Liver (tissue), 9 donors: Measurements from ENCODE around the gene NEK8. TPM values are rescaled to one million over a fixed set of nuclear protein-coding genes. Genes with fewer than 3 reads are reported as not detected.

ENCODE experiments used
- DNase-seq: peaks from one replicate; pipeline ENCODE4 v3.0.0-alpha.2; 2017; ENCODE audit warnings: low spot score
- H3K27ac ChIP-seq, 2 donors: one replicate each; pipeline ENCODE4 v1.7.0; 2013; ENCODE audit warnings: inconsistent platforms in 2 of 2, low read length in 2 of 2, control low read depth in 1 of 2, low read depth in 1 of 2, mild to moderate bottlenecking in 1 of 2
- H3K27me3 ChIP-seq, 4 donors: one replicate each; pipeline versions ENCODE4 v1.6.1 to v1.7.0; 2013; ENCODE audit warnings: low read length in 3 of 4, inconsistent platforms in 1 of 4, mild to moderate bottlenecking in 1 of 4, moderate library complexity in 1 of 4; ENCODE audit not compliant: control insufficient read depth in 4 of 4, insufficient read depth in 4 of 4
- H3K36me3 ChIP-seq, 4 donors: one replicate each; pipeline versions ENCODE4 v1.6.1 to v1.7.0; 2013; ENCODE audit warnings: low read length in 3 of 4, mild to moderate bottlenecking in 3 of 4, low read depth in 1 of 4, moderate library complexity in 1 of 4; ENCODE audit not compliant: control insufficient read depth in 4 of 4, insufficient read depth in 3 of 4
- H3K4me1 ChIP-seq, 4 donors: one replicate each; pipeline versions ENCODE4 v1.6.1 to v1.7.0; 2013; ENCODE audit warnings: low read length in 3 of 4, mild to moderate bottlenecking in 3 of 4, moderate library complexity in 1 of 4; ENCODE audit not compliant: control insufficient read depth in 4 of 4, insufficient read depth in 4 of 4
- H3K4me3 ChIP-seq, 3 donors: one replicate each; pipeline versions ENCODE4 v1.6.1 to v1.7.0; 2013; ENCODE audit warnings: low read length in 3 of 3, control low read depth in 1 of 3, low read depth in 1 of 3, mild to moderate bottlenecking in 1 of 3
- H3K9ac ChIP-seq, 2 donors: one replicate each; pipeline ENCODE4 v1.7.0; 2013; ENCODE audit warnings: low read length in 2 of 2, mild to moderate bottlenecking in 2 of 2, moderate library complexity in 2 of 2, control low read depth in 1 of 2, low read depth in 1 of 2
- H3K9me3 ChIP-seq, 4 donors: one replicate each; pipeline versions ENCODE4 v1.6.1 to v1.7.0; 2013; ENCODE audit warnings: low read length in 3 of 4; ENCODE audit not compliant: control insufficient read depth in 4 of 4
- EGR1 ChIP-seq, 2 donors: IDR thresholded peaks; 2 replicates each; pipeline ENCODE4 v1.6.1; 2016 to 2018; ENCODE audit warnings: antibody characterized with exemption in 2 of 2, low read depth in 2 of 2
- FOXA1 ChIP-seq: IDR thresholded peaks from 2 replicates; pipeline ENCODE4 v1.6.1; 2016; ENCODE audit warnings: antibody characterized with exemption
- FOXA2 ChIP-seq: IDR thresholded peaks from 2 replicates; pipeline ENCODE4 v1.6.1; 2016; ENCODE audit warnings: antibody characterized with exemption
- GABPA ChIP-seq, 2 donors: IDR thresholded peaks in 1 of 2; conservative IDR thresholded peaks in 1 of 2; 2 replicates each; pipeline ENCODE4 v1.6.1; 2016; ENCODE audit warnings: antibody characterized with exemption in 2 of 2, mild to moderate bottlenecking in 1 of 2, moderate library complexity in 1 of 2
- HNF4A ChIP-seq, 2 donors: conservative IDR thresholded peaks; 2 replicates each; pipeline ENCODE4 v1.6.1; 2016; ENCODE audit warnings: antibody characterized with exemption in 2 of 2, mild to moderate bottlenecking in 2 of 2
- HNF4G ChIP-seq: IDR thresholded peaks from 2 replicates; pipeline ENCODE4 v1.6.1; 2016; ENCODE audit warnings: antibody characterized with exemption
- JUND ChIP-seq, 2 donors: IDR thresholded peaks; 2 replicates each; pipeline ENCODE4 v1.6.1; 2016; ENCODE audit warnings: antibody characterized with exemption in 2 of 2
- NR2F2 ChIP-seq: IDR thresholded peaks from 2 replicates; pipeline ENCODE4 v1.6.1; 2016; ENCODE audit warnings: antibody characterized with exemption
- RAD21 ChIP-seq, 2 donors: IDR thresholded peaks; 2 replicates each; pipeline ENCODE4 v1.6.1; 2016; ENCODE audit warnings: antibody characterized with exemption in 2 of 2, mild to moderate bottlenecking in 2 of 2
- RXRA ChIP-seq, 2 donors: IDR thresholded peaks; 2 replicates each; pipeline ENCODE4 v1.6.1; 2017 to 2018; ENCODE audit warnings: antibody characterized with exemption in 2 of 2, mild to moderate bottlenecking in 1 of 2
- SP1 ChIP-seq: IDR thresholded peaks from 2 replicates; pipeline ENCODE4 v1.6.1; 2018; ENCODE audit warnings: antibody characterized with exemption, mild to moderate bottlenecking
- TAF1 ChIP-seq: conservative IDR thresholded peaks from 2 replicates; pipeline ENCODE4 v1.6.1; 2016; ENCODE audit warnings: antibody characterized with exemption, mild to moderate bottlenecking
- WGBS: extraction: QIAGEN DNeasy Blood & Tissue Kit; methylation state at CpG from one replicate; pipeline ENCODE4 v1.1.7; 2013; 5-methylcytosine and 5-hydroxymethylcytosine counted together
- polyA plus RNA-seq, 2 donors: library from polyadenylated mRNA; stranded (reverse) in 1 of 2; unstranded in 1 of 2; fragments of 200-250 nt in 1 of 2; fragments of >200 nt in 1 of 2; fragmentation: Nextera tagmentation in 1 of 2; extraction: Ambion mirVana in 1 of 2; gene quantifications; one replicate each; pipeline versions ENCODE4 v1.2.1 to v1.2.3, GENCODE V29; 2013 to 2015
- total RNA-seq, 2 donors: library from RNA; depleted of rRNA; stranded (reverse); fragments of >200 nt; gene quantifications; one replicate each; pipeline ENCODE4 v1.2.3, GENCODE V29; 2014
- TF ChIP-seq, protein P1 (sequence below): IDR thresholded peaks from 2 replicates; pipeline ENCODE4 v1.6.1; 2016; ENCODE audit warnings: antibody characterized with exemption, mild to moderate bottlenecking
- TF ChIP-seq, protein P2 (sequence below): IDR thresholded peaks from 2 replicates; pipeline ENCODE4 v1.6.1; 2016; ENCODE audit warnings: antibody characterized with exemption
- TF ChIP-seq, protein P3 (sequence below): IDR thresholded peaks from 2 replicates; pipeline ENCODE4 v1.6.1; 2016; ENCODE audit warnings: antibody characterized with exemption
- TF ChIP-seq, protein P4 (sequence below): IDR thresholded peaks from 2 replicates; pipeline ENCODE4 v1.6.1; 2016; ENCODE audit warnings: antibody characterized with exemption
- TF ChIP-seq, protein P5 (sequence below): fragments of 150-350 bp; IDR thresholded peaks from 2 replicates; pipeline ENCODE4 v1.5.1; 2017; ENCODE audit warnings: improper control_type of control experiment, low read depth, low read length; ENCODE audit not compliant: missing input control
- donor health status: healthy.
- donor health status: healthy.
- donor health status: healthy.
- donor health status: healthy.
- donor health status: healthy.

NEK8 gene
- total and polyA plus RNA-seq, 4 donors = 1.7 to 7.8 (median 4.5) TPM

DNA sequence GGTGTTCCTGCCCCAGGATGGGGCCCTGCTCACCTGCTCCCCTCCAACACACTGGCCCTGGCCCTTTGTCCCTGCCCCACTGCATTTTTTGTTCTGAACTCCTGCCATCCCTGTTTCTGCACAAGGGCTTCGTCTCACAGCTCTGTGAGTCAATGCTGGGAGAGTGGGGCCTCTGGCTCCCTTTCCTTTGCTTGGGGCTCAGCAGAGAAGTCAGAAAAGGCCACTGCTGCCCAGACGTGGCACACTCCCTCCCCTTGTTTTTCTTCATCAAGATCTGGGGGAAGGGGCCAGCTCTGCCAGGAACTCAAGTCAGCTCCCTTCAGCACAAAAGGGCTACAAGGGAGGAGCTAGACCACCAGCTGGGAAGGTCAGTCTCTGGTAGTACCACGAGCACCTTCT lies 25.8 kb upstream of the NEK8 start:
- Histone ChIP-seq H3K4me1 (peaks cover 4 to 10% (median 10%) of the 10 kb centered on the region in 4 donors), H3K9ac (no peak overlapping the region), H3K36me3 (peaks cover 17 to 68% (median 41%) of the 10 kb centered on the region in 4 donors), H3K27me3 (no peaks in the 10 kb centered on the region), H3K27ac (no peak overlapping the region), H3K9me3 (no peaks in the 10 kb centered on the region), H3K4me3 (no peak overlapping the region)
- 87% methylated on average over 3 of the region's 3 CpGs for WGBS
- no peak for TF ChIP-seq JUND (IDR thresholded peaks at IDR 0.05)
- no peak for TF ChIP-seq RXRA (IDR thresholded peaks at IDR 0.05)
- no peak for TF ChIP-seq HNF4A (conservative IDR thresholded peaks at IDR 0.05)
- no peak for TF ChIP-seq FOXA1
- TF ChIP-seq, protein P1, sequence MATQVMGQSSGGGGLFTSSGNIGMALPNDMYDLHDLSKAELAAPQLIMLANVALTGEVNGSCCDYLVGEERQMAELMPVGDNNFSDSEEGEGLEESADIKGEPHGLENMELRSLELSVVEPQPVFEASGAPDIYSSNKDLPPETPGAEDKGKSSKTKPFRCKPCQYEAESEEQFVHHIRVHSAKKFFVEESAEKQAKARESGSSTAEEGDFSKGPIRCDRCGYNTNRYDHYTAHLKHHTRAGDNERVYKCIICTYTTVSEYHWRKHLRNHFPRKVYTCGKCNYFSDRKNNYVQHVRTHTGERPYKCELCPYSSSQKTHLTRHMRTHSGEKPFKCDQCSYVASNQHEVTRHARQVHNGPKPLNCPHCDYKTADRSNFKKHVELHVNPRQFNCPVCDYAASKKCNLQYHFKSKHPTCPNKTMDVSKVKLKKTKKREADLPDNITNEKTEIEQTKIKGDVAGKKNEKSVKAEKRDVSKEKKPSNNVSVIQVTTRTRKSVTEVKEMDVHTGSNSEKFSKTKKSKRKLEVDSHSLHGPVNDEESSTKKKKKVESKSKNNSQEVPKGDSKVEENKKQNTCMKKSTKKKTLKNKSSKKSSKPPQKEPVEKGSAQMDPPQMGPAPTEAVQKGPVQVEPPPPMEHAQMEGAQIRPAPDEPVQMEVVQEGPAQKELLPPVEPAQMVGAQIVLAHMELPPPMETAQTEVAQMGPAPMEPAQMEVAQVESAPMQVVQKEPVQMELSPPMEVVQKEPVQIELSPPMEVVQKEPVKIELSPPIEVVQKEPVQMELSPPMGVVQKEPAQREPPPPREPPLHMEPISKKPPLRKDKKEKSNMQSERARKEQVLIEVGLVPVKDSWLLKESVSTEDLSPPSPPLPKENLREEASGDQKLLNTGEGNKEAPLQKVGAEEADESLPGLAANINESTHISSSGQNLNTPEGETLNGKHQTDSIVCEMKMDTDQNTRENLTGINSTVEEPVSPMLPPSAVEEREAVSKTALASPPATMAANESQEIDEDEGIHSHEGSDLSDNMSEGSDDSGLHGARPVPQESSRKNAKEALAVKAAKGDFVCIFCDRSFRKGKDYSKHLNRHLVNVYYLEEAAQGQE = no peak
- TF ChIP-seq, protein P2, sequence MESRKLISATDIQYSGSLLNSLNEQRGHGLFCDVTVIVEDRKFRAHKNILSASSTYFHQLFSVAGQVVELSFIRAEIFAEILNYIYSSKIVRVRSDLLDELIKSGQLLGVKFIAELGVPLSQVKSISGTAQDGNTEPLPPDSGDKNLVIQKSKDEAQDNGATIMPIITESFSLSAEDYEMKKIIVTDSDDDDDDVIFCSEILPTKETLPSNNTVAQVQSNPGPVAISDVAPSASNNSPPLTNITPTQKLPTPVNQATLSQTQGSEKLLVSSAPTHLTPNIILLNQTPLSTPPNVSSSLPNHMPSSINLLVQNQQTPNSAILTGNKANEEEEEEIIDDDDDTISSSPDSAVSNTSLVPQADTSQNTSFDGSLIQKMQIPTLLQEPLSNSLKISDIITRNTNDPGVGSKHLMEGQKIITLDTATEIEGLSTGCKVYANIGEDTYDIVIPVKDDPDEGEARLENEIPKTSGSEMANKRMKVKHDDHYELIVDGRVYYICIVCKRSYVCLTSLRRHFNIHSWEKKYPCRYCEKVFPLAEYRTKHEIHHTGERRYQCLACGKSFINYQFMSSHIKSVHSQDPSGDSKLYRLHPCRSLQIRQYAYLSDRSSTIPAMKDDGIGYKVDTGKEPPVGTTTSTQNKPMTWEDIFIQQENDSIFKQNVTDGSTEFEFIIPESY = no peak
- no peak for TF ChIP-seq GABPA (IDR thresholded peaks at IDR 0.05 in 1 of 2, conservative IDR thresholded peaks at IDR 0.05 in 1 of 2)
- TF ChIP-seq, protein P3, sequence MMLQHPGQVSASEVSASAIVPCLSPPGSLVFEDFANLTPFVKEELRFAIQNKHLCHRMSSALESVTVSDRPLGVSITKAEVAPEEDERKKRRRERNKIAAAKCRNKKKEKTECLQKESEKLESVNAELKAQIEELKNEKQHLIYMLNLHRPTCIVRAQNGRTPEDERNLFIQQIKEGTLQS = no peak
- no peak for TF ChIP-seq TAF1
- TF ChIP-seq EGR1 (IDR thresholded peaks at IDR 0.05; ENCODE audit: low read depth in 2 of 2) = no peak
- TF ChIP-seq, protein P4, sequence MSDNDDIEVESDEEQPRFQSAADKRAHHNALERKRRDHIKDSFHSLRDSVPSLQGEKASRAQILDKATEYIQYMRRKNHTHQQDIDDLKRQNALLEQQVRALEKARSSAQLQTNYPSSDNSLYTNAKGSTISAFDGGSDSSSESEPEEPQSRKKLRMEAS = no peak
- TF ChIP-seq, protein P5, sequence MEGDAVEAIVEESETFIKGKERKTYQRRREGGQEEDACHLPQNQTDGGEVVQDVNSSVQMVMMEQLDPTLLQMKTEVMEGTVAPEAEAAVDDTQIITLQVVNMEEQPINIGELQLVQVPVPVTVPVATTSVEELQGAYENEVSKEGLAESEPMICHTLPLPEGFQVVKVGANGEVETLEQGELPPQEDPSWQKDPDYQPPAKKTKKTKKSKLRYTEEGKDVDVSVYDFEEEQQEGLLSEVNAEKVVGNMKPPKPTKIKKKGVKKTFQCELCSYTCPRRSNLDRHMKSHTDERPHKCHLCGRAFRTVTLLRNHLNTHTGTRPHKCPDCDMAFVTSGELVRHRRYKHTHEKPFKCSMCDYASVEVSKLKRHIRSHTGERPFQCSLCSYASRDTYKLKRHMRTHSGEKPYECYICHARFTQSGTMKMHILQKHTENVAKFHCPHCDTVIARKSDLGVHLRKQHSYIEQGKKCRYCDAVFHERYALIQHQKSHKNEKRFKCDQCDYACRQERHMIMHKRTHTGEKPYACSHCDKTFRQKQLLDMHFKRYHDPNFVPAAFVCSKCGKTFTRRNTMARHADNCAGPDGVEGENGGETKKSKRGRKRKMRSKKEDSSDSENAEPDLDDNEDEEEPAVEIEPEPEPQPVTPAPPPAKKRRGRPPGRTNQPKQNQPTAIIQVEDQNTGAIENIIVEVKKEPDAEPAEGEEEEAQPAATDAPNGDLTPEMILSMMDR = no peak
- no peak for TF ChIP-seq SP1
- no peak for TF ChIP-seq RAD21 (IDR thresholded peaks at IDR 0.05)
- no peak for TF ChIP-seq NR2F2
- no peak for TF ChIP-seq HNF4G
- no peak for TF ChIP-seq FOXA2
- no peak for DNase-seq
